B cell (primary cell): ENCODE measurements around the gene PPP1R14D. TPM values are rescaled to one million over a fixed set of nuclear protein-coding genes. Genes with fewer than 3 reads are reported as not detected.

Experiments
- ATAC-seq: fragments of 200-7000 bp; cut with Tn5 transposase; one replicate; pipeline ENCODE4 v1.10.0; 2021; ENCODE audit warnings: low read depth, mild to moderate bottlenecking, moderate number of reproducible peaks, moderate library complexity
- CTCF ChIA-PET: fragments of 350-600 bp; sonication (Branson Sonifier 250); formaldehyde crosslinking; loops from one replicate; lab custom pipeline; 2021; ENCODE audit warnings: antibody characterized with exemption, inconsistent platforms; lab: Charles Lee
- POLR2A ChIA-PET: fragments of 350-600 bp; sonication (Branson Sonifier 250); formaldehyde crosslinking; loops from one replicate; lab custom pipeline; 2021; ENCODE audit warnings: antibody characterized with exemption; lab: Charles Lee
- DNase-seq: peaks from one replicate; pipeline ENCODE4 v3.0.0; 2013
- H2AFZ ChIP-seq: 2 replicates; pipeline ENCODE4 v1.6.1; 2012; ENCODE audit warnings: mild to moderate bottlenecking, low read depth, low read length; ENCODE audit not compliant: insufficient read depth, poor library complexity, severe bottlenecking
- H3K27ac ChIP-seq, 2 donors: 1 replicate in 1 of 2; 2 replicates in 1 of 2; pipeline ENCODE4 v1.5.1; 2012 to 2013; ENCODE audit warnings: low read length in 2 of 2, mild to moderate bottlenecking in 2 of 2, moderate library complexity in 1 of 2
- H3K27me3 ChIP-seq, 4 experiments: fragments of 200-600 bp in 1 of 4; sonication (generic) in 1 of 4; replicated peaks in 1 of 4; 1 replicate in 2 of 4; 2 replicates in 2 of 4; pipeline versions ENCODE4 v1.6.1 to v1.7.0; 2013 to 2016; ENCODE audit warnings: low read length in 3 of 4, mild to moderate bottlenecking in 2 of 4, mixed read lengths in 1 of 4, moderate library complexity in 1 of 4; ENCODE audit not compliant: insufficient read depth in 4 of 4, control insufficient read depth in 3 of 4; ENCODE audit errors: control extremely low read depth in 1 of 4
- H3K36me3 ChIP-seq, 2 experiments: replicated peaks in 1 of 2; 1 replicate in 1 of 2; 2 replicates in 1 of 2; pipeline versions ENCODE4 v1.6.1 to v1.7.1; 2013; ENCODE audit warnings: low read length in 1 of 2; ENCODE audit not compliant: insufficient read depth in 2 of 2, control insufficient read depth in 1 of 2; ENCODE audit errors: control extremely low read depth in 1 of 2, extremely low read depth in 1 of 2
- H3K4me1 ChIP-seq, 2 donors: fragments of 200-600 bp in 1 of 2; sonication (generic) in 1 of 2; 1 replicate in 1 of 2; 2 replicates in 1 of 2; pipeline versions ENCODE4 v1.5.1 to v1.6.1; 2013 to 2017; ENCODE audit warnings: low read length in 2 of 2; ENCODE audit not compliant: control insufficient read depth in 2 of 2, insufficient read depth in 2 of 2
- H3K4me2 ChIP-seq: replicated peaks from 2 replicates; pipeline ENCODE3; 2012; ENCODE audit warnings: mild to moderate bottlenecking, low read depth, low read length; ENCODE audit not compliant: poor library complexity, severe bottlenecking
- H3K4me3 ChIP-seq, 5 experiments: fragments of 200-600 bp in 1 of 5; sonication (generic) in 1 of 5; 1 replicate in 3 of 5; 2 replicates in 2 of 5; pipeline versions ENCODE4 v1.5.1 to v1.7.0; 2011 to 2016; ENCODE audit warnings: low read length in 4 of 5, mild to moderate bottlenecking in 4 of 5, low read depth in 2 of 5, control low read depth in 1 of 5, moderate library complexity in 1 of 5; ENCODE audit not compliant: insufficient read depth in 1 of 5; ENCODE audit errors: control extremely low read depth in 1 of 5, extremely low read depth in 1 of 5
- H3K79me2 ChIP-seq: fragments of 200-600 bp; sonication (generic); one replicate; pipeline ENCODE4 v1.6.0; 2016; ENCODE audit warnings: low read length; ENCODE audit not compliant: control insufficient read depth, insufficient read depth
- H3K9ac ChIP-seq: fragments of 200-600 bp; sonication (generic); 2 replicates; pipeline ENCODE4 v1.6.1; 2017; ENCODE audit warnings: mild to moderate bottlenecking, low read length, moderate library complexity
- H3K9me3 ChIP-seq, 3 donors: one replicate each; pipeline versions ENCODE4 v1.6.1 to v1.7.1; 2013; ENCODE audit warnings: low read length in 2 of 3; ENCODE audit not compliant: control insufficient read depth in 2 of 3, insufficient read depth in 1 of 3; ENCODE audit errors: control extremely low read depth in 1 of 3
- H4K20me1 ChIP-seq: 2 replicates; pipeline ENCODE4 v1.6.0; 2012; ENCODE audit warnings: mild to moderate bottlenecking, low read length; ENCODE audit not compliant: insufficient read depth, control insufficient read depth, poor library complexity, severe bottlenecking
- H3K27ac Mint-ChIP-seq: one replicate; pipeline ENCODE4 v1.8.0; 2021; ENCODE audit warnings: mixed read lengths
- H3K27me3 Mint-ChIP-seq: one replicate; pipeline ENCODE4 v1.8.0; 2021; ENCODE audit warnings: mixed read lengths
- H3K4me1 Mint-ChIP-seq: one replicate; pipeline ENCODE4 v1.8.0; 2021; ENCODE audit warnings: mixed read lengths
- H3K4me3 Mint-ChIP-seq: one replicate; pipeline ENCODE4 v1.8.0; 2021; ENCODE audit warnings: mixed read lengths
- H3K9me3 Mint-ChIP-seq: one replicate; pipeline ENCODE4 v1.8.0; 2022; ENCODE audit warnings: mixed read lengths; ENCODE audit not compliant: insufficient read depth
- EZH2 ChIP-seq: IDR thresholded peaks from 2 replicates; pipeline ENCODE4 v1.6.1; 2012; ENCODE audit warnings: borderline replicate concordance, low read depth, mild to moderate bottlenecking, moderate library complexity, low read length; ENCODE audit not compliant: insufficient read depth, poor library complexity, severe bottlenecking
- WGBS: methylation state at CpG from one replicate; pipeline ENCODE4 v1.1.5; 2013; ENCODE audit warnings: missing lambda C conversion rate; ENCODE audit not compliant: insufficient coverage; 5-methylcytosine and 5-hydroxymethylcytosine counted together
- intact Hi-C: fragments of 100-400 bp; cut with micrococcal nuclease; formaldehyde crosslinking; loops from one replicate; pipeline ENCODE4 v1.10.0; 2022
- polyA plus RNA-seq: library from polyadenylated mRNA; depleted of rRNA; stranded (reverse); fragments of >200 nt; gene quantifications from 2 replicates; pipeline ENCODE4 v1.2.3, GENCODE V29; 2012
- total RNA-seq, 2 donors: library from RNA; stranded (reverse); fragments of 120-200 nt in 1 of 2; gene quantifications; 1 replicate in 1 of 2; 2 replicates in 1 of 2; pipeline versions ENCODE4 v1.2.3 to v1.2.4, GENCODE V29; 2013 to 2022
- TF ChIP-seq, protein P1 (sequence below): fragments of 200-600 bp; IDR thresholded peaks from one replicate; pipeline ENCODE4 v1.8.0; 2022; ENCODE audit warnings: antibody characterized with exemption, mild to moderate bottlenecking

Gene PPP1R14D
- total and polyA plus RNA-seq, 2 donors (not counting 1 experiment from before 2014, with no cell fraction given) = 0.19 TPM; not detected in 1

DNA sequence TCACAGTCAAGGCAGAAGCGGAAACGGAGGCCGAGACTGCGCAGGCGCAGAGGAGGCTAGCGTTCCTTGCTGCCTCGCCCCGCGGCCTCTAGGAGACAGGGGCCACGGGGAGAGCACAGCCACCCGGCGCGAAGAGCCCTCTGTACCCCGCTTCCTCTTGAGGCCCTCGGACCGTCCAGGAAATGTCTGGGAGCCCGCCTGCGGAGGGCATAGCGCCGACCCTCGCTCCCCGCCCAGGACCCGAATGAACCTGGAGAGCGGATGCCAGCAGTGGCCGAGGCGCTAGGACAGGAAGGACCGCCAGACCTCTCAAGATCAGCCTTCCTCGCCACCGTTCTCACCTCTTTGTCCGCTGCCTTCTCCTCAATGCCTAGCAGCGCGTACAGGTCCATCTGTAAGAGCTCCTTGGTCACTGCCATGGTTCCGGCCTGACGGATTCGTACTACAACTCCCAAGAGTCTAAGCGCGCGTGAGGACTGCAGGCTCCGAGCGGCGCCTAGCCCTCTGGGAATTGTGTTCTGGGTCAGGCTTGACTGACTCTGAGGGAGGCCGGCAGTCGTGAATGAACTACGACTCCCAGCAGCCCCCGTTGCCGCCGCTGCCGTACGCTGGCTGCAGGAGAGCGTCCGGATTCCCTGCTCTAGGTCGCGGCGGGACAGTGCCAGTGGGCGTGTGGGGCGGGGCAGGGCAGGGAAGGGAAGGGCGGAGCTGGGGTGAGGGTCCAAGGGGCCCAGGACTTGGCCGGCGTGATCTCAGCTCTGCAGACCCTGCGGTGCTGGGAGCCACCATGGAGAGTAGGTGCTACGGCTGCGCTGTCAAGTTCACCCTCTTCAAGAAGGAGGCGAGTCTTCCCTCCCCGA is 21.2 kb downstream of the PPP1R14D start, which contains the start of the genes DNAJC17 and ZFYVE19:
Gene DNAJC17 (minus strand): TSS at position 446 of the 860 bp plus-strand sequence. CDS start 27 bp downstream, at position 419.
Gene ZFYVE19 (plus strand): TSS at position 62 of the 860 bp plus-strand sequence. CDS start 501 bp downstream, at position 563.
- Mint-ChIP-seq H3K27ac (peak within 1 kb of the TSS; percentile 98), H3K27me3 (no peaks in the 10 kb centered on the region), H3K4me1 (peaks cover 24% of the 10 kb centered on the region), H3K9me3 (no peaks in the 10 kb centered on the region), H3K4me3 (peak within 1 kb of the TSS; percentile 99)
- peak; percentile 96 for ATAC-seq
- intact Hi-C loops = loop anchor here (1.0 to 5.0 kb wide), 8 partner anchors 37 to 610 kb away; partner anchors contain the start of genes C15orf62, KNL1, RMDN3 and RPUSD2
- Histone ChIP-seq H3K27me3 (no peaks in the 10 kb centered on the region), H3K4me2 (peak within 1 kb of the TSS; percentile 73), H3K4me3 (peak within 1 kb of the TSS; percentile 78 to 100 (median 100)), H2AFZ (peak within 1 kb of the TSS; percentile 99), H3K79me2 (peaks cover 59% of the 10 kb centered on the region), H3K36me3 (peaks cover 0 to 18% of the 10 kb centered on the region in 2 experiments), H3K9ac (peak within 1 kb of the TSS; percentile 84), H3K27ac (peak within 1 kb of the TSS; percentile 86 to 95), H3K4me1 (peaks cover 12 to 18% of the 10 kb centered on the region in 2 donors), H4K20me1 (peaks cover 13% of the 10 kb centered on the region), H3K9me3 (no peaks in the 10 kb centered on the region)
- under 1% methylated on average over 64 of the region's 64 CpGs for WGBS
- TF ChIP-seq EZH2 = no peak
- TF ChIP-seq, protein P1, sequence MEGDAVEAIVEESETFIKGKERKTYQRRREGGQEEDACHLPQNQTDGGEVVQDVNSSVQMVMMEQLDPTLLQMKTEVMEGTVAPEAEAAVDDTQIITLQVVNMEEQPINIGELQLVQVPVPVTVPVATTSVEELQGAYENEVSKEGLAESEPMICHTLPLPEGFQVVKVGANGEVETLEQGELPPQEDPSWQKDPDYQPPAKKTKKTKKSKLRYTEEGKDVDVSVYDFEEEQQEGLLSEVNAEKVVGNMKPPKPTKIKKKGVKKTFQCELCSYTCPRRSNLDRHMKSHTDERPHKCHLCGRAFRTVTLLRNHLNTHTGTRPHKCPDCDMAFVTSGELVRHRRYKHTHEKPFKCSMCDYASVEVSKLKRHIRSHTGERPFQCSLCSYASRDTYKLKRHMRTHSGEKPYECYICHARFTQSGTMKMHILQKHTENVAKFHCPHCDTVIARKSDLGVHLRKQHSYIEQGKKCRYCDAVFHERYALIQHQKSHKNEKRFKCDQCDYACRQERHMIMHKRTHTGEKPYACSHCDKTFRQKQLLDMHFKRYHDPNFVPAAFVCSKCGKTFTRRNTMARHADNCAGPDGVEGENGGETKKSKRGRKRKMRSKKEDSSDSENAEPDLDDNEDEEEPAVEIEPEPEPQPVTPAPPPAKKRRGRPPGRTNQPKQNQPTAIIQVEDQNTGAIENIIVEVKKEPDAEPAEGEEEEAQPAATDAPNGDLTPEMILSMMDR = peak; percentile 11
- ChIA-PET POLR2A (interaction anchor here (0.6 to 1.7 kb wide), 4 partner anchors 37 to 113 kb away, joined by 3 to 7 read pairs (median 4); partner anchors contain the start of genes RAD51, SPINT1 and VPS18), CTCF (interaction anchor here (0.9 to 1.6 kb wide), 5 partner anchors 16 to 217 kb away, joined by 3 to 5 read pairs (median 4); no protein-coding TSS in a partner anchor)
- peak; percentile 97 for DNase-seq
